K562 (cell line): ENCODE data around the gene ADK. TPM values are rescaled to one million over a fixed set of nuclear protein-coding genes. Genes with fewer than 3 reads are reported as not detected.

Experiments used
- ARID1B ChIP-seq: fragments of 450-650 bp; IDR thresholded peaks from 2 replicates; pipeline ENCODE4 v1.6.1; 2016; ENCODE audit warnings: antibody characterized with exemption, mild to moderate bottlenecking, inconsistent platforms
- polyA plus RNA-seq, 8 experiments: library from polyadenylated mRNA; depleted of rRNA in 4 of 8; stranded (reverse) in 5 of 8; unstranded in 3 of 8; fragments of >200 nt; fragmentation: Nextera tagmentation in 2 of 8; fragmentation: Illumina TruSeq in 1 of 8; extraction: Ambion mirVana in 2 of 8; extraction: Trizol in 1 of 8; gene quantifications; 2 replicates each; pipeline versions ENCODE4 v1.2.1 to v1.2.3, GENCODE V29; 2011 to 2014; ENCODE audit warnings: inconsistent platforms in 1 of 8, missing spikeins in 1 of 8
- total RNA-seq, 7 experiments: library from RNA; depleted of rRNA in 6 of 7; stranded (reverse); fragments of >200 nt in 6 of 7; fragmentation: Illumina TruSeq in 2 of 7; extraction: Trizol in 2 of 7; gene quantifications; 2 replicates each; pipeline versions ENCODE4 v1.2.1 to v1.2.3, GENCODE V29; 2011 to 2021; ENCODE audit warnings: low replicate concordance in 1 of 7
- TF ChIP-seq, protein P1 (sequence below): fragments of 450-650 bp; formaldehyde crosslinking; IDR thresholded peaks from 2 replicates; pipeline ENCODE4 v1.4.0; 2020; ENCODE audit warnings: mild to moderate bottlenecking, mixed read lengths
- TF ChIP-seq, protein P2 (sequence below): sonication (generic); formaldehyde crosslinking; IDR thresholded peaks from 2 replicates; pipeline ENCODE4 v1.8.0; 2023; ENCODE audit warnings: missing genetic modification reagents, mild to moderate bottlenecking, borderline replicate concordance

ADK gene
- total and polyA plus RNA-seq, 9 of the 15 experiments (the other 6 are each of a cell fraction or from before 2014, with no cell fraction given) = 54.2 to 97.8 (median 73.6) TPM

DNA sequence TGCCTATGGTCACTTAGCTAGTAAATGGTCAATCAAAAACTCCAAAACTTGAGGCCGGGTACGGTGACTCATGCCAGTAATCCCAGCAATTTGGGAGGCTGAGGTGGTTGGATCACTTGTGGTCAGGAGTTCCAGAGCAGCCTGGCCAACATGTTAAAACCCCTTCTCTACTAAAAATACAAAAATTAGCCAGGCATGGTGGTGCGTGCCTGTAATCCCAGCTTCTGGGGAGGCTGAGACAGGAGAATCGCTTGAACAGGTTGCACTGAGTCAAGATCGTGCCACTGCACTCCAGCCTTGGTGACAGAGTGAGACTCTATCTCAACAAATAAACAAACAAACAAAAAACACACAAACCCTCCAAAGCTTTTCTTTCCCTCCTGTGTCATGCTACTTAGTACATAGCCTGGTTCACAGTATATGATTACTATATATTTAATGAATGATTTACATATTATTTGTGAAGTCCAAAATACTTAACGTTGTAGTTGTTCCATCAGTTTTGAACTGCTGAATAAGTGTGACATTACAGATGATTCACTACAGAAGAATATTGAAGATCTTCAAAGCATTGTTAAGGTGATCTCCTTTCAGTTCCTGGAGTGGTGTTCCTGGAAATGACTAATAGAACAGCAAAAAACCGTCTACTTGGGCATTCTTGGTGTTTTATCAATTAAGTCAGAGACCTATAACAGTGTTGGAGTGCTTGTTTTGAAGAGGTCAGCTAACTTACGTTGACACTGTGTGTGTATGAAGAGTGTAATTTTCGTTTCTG, 72.9 kb downstream of the ADK start (continued):
- TF ChIP-seq, protein P1, sequence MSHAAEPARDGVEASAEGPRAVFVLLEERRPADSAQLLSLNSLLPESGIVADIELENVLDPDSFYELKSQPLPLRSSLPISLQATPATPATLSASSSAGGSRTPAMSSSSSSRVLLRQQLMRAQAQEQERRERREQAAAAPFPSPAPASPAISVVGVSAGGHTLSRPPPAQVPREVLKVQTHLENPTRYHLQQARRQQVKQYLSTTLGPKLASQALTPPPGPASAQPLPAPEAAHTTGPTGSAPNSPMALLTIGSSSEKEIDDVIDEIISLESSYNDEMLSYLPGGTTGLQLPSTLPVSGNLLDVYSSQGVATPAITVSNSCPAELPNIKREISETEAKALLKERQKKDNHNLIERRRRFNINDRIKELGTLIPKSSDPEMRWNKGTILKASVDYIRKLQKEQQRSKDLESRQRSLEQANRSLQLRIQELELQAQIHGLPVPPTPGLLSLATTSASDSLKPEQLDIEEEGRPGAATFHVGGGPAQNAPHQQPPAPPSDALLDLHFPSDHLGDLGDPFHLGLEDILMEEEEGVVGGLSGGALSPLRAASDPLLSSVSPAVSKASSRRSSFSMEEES = no peak
- 0 out of 2 replicates have a peak, but pooled peaks have one; percentile 16 for TF ChIP-seq ARID1B
- TF ChIP-seq, protein P2, sequence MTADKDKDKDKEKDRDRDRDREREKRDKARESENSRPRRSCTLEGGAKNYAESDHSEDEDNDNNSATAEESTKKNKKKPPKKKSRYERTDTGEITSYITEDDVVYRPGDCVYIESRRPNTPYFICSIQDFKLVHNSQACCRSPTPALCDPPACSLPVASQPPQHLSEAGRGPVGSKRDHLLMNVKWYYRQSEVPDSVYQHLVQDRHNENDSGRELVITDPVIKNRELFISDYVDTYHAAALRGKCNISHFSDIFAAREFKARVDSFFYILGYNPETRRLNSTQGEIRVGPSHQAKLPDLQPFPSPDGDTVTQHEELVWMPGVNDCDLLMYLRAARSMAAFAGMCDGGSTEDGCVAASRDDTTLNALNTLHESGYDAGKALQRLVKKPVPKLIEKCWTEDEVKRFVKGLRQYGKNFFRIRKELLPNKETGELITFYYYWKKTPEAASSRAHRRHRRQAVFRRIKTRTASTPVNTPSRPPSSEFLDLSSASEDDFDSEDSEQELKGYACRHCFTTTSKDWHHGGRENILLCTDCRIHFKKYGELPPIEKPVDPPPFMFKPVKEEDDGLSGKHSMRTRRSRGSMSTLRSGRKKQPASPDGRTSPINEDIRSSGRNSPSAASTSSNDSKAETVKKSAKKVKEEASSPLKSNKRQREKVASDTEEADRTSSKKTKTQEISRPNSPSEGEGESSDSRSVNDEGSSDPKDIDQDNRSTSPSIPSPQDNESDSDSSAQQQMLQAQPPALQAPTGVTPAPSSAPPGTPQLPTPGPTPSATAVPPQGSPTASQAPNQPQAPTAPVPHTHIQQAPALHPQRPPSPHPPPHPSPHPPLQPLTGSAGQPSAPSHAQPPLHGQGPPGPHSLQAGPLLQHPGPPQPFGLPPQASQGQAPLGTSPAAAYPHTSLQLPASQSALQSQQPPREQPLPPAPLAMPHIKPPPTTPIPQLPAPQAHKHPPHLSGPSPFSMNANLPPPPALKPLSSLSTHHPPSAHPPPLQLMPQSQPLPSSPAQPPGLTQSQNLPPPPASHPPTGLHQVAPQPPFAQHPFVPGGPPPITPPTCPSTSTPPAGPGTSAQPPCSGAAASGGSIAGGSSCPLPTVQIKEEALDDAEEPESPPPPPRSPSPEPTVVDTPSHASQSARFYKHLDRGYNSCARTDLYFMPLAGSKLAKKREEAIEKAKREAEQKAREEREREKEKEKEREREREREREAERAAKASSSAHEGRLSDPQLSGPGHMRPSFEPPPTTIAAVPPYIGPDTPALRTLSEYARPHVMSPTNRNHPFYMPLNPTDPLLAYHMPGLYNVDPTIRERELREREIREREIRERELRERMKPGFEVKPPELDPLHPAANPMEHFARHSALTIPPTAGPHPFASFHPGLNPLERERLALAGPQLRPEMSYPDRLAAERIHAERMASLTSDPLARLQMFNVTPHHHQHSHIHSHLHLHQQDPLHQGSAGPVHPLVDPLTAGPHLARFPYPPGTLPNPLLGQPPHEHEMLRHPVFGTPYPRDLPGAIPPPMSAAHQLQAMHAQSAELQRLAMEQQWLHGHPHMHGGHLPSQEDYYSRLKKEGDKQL (CRISPR knock-in tag) = no peak
- TF ChIP-seq, all 486 proteins: peak for 14
